IPS DF 4.7 (cell line): ENCODE data around the gene FXYD7.
"Not testable (repeated sequence)": the region's sequence is repeated elsewhere in the genome, so short reads cannot be mapped to it uniquely, and the experiment has no call there.

Experiments
- DNase-seq: peaks from one replicate; pipeline ENCODE4 v3.0.0-alpha.2; 2013; ENCODE audit warnings: low spot score; ENCODE audit errors: extremely low read depth

FXYD7 gene

GRCh38 chr19:35143231-35143715, at the start of gene FXYD7:
Gene FXYD7, plus strand, starts transcription at chr19:35143255. Its CDS starts 79 bp downstream, at chr19:35143334.
- DNase-seq: no peak

GRCh38 chr19:35093430-35093829, 49.6 kb upstream of the FXYD7 start:
- DNase-seq: no peak

- no peak for DNase-seq
These were observed 49.0 kb upstream of the FXYD7 start for GRCh38 chr19:35093941-35094647.

GRCh38 chr19:35094656-35095055, 48.4 kb upstream of the FXYD7 start:
- DNase-seq: no peak

GRCh38 chr19:35095667-35096368, 47.2 kb upstream of the FXYD7 start:
- no peak for DNase-seq

GRCh38 chr19:35098413-35099049, 44.5 kb upstream of the FXYD7 start:
- DNase-seq: no peak

GRCh38 chr19:35099155-35099896, 43.7 kb upstream of the FXYD7 start:
- DNase-seq: no peak

- no peak for DNase-seq
These were observed 43.2 kb upstream of the FXYD7 start for GRCh38 chr19:35099897-35100275.

- DNase-seq: no peak
These were observed 42.2 kb upstream of the FXYD7 start for GRCh38 chr19:35100588-35101533.

- DNase-seq: not testable (repeated sequence)
These were observed 41.1 kb upstream of the FXYD7 start for GRCh38 chr19:35101949-35102348.

GRCh38 chr19:35103614-35104013, 39.4 kb upstream of the FXYD7 start:
- DNase-seq: not testable (repeated sequence)

GRCh38 chr19:35104361-35104760, 38.7 kb upstream of the FXYD7 start:
- no peak for DNase-seq

GRCh38 chr19:35105047-35105410, 38.0 kb upstream of the FXYD7 start:
- DNase-seq: no peak

- DNase-seq: no peak
These were observed 37.4 kb upstream of the FXYD7 start for GRCh38 chr19:35105411-35106290.

GRCh38 chr19:35106291-35106583, 36.8 kb upstream of the FXYD7 start:
- DNase-seq: no peak

GRCh38 chr19:35106898-35107541, 36.0 kb upstream of the FXYD7 start:
- DNase-seq: no peak

GRCh38 chr19:35107545-35107944, 35.5 kb upstream of the FXYD7 start:
- no peak for DNase-seq

- DNase-seq: no peak
These were observed 34.3 kb upstream of the FXYD7 start for GRCh38 chr19:35108730-35109129.

- DNase-seq: no peak
These were observed 33.5 kb upstream of the FXYD7 start for GRCh38 chr19:35109395-35110112.
